Measurements from ENCODE around the gene HDAC4.

HDAC4 gene

DNA sequence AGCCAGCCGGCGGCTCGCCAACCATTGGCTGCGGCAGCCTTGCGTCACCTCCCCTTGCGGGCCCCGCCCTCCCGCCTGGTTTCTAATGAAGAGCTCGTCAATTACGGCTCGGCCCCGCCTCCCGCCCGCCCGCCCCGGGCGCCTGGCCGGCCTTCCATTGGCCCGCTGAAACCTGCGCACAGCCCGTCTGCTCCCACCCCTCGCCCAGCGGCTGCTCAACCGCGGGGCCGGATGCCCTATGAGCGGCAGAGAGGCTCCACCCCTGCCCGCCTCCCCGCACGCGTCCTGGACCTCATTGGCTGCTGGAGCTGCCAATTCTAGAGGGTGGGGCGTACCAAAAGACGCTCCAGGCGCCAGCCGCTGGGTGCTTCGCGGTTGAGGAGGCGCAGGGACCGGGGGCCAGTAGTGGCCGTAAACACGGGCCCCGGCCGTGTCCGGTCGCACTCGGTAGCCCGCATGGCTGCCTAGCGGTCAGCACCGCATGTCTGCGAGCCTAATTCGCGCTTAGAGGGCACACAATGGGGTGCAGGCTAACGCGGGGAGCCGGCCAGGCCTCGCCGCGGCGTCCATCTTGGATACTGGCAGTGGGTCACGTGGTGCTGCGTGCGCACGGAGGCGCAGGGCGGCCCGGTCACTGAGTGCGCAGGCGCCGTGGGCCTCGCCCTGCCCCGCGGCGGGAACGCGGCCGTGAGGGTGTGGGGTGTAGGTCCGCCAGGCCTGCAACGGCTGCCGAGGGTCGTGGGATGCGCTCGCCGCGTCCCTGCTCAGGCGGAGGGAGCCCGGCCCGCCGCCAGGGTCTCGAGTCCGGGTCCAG, 454 bp upstream of the HDAC4 start (continued):
- no peak for TF ChIP-seq ZNF600 (tag by site-specific recombination; IDR thresholded peaks at IDR 0.05)
- no peak for TF ChIP-seq ZNF274 (IDR thresholded peaks at IDR 0.05; ENCODE audit: low read length)
- no peak for TF ChIP-seq ZNF274 (tag by site-specific recombination; IDR thresholded peaks at IDR 0.05; ENCODE audit: borderline replicate concordance)
- no peak for TF ChIP-seq ZNF701 (tag by site-specific recombination; IDR thresholded peaks at IDR 0.05)
- peak; percentile 69 for TF ChIP-seq ZNF335 (tag by site-specific recombination; conservative IDR thresholded peaks at IDR 0.05)
- TF ChIP-seq, protein P1, sequence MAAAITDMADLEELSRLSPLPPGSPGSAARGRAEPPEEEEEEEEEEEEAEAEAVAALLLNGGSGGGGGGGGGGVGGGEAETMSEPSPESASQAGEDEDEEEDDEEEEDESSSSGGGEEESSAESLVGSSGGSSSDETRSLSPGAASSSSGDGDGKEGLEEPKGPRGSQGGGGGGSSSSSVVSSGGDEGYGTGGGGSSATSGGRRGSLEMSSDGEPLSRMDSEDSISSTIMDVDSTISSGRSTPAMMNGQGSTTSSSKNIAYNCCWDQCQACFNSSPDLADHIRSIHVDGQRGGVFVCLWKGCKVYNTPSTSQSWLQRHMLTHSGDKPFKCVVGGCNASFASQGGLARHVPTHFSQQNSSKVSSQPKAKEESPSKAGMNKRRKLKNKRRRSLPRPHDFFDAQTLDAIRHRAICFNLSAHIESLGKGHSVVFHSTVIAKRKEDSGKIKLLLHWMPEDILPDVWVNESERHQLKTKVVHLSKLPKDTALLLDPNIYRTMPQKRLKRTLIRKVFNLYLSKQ (tag by site-specific recombination; IDR thresholded peaks at IDR 0.05; ENCODE audit: borderline replicate concordance) = no peak
- no peak; the same call in 1 of the 2 replicates for TF ChIP-seq MYNN (tag by site-specific recombination; IDR thresholded peaks at IDR 0.05; ENCODE audit: borderline replicate concordance)
- no peak for TF ChIP-seq ZNF514 (tag by site-specific recombination; IDR thresholded peaks at IDR 0.05)
- no peak for TF ChIP-seq SCRT2 (tag by site-specific recombination; IDR thresholded peaks at IDR 0.05)
- TF ChIP-seq, protein P2, sequence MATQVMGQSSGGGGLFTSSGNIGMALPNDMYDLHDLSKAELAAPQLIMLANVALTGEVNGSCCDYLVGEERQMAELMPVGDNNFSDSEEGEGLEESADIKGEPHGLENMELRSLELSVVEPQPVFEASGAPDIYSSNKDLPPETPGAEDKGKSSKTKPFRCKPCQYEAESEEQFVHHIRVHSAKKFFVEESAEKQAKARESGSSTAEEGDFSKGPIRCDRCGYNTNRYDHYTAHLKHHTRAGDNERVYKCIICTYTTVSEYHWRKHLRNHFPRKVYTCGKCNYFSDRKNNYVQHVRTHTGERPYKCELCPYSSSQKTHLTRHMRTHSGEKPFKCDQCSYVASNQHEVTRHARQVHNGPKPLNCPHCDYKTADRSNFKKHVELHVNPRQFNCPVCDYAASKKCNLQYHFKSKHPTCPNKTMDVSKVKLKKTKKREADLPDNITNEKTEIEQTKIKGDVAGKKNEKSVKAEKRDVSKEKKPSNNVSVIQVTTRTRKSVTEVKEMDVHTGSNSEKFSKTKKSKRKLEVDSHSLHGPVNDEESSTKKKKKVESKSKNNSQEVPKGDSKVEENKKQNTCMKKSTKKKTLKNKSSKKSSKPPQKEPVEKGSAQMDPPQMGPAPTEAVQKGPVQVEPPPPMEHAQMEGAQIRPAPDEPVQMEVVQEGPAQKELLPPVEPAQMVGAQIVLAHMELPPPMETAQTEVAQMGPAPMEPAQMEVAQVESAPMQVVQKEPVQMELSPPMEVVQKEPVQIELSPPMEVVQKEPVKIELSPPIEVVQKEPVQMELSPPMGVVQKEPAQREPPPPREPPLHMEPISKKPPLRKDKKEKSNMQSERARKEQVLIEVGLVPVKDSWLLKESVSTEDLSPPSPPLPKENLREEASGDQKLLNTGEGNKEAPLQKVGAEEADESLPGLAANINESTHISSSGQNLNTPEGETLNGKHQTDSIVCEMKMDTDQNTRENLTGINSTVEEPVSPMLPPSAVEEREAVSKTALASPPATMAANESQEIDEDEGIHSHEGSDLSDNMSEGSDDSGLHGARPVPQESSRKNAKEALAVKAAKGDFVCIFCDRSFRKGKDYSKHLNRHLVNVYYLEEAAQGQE (tag by site-specific recombination; IDR thresholded peaks at IDR 0.05) = no peak
- no peak for TF ChIP-seq ZNF354C (tag by site-specific recombination; IDR thresholded peaks at IDR 0.05; ENCODE audit: borderline replicate concordance, low read depth)
- no peak for TF ChIP-seq ZNF184 (tag by site-specific recombination; IDR thresholded peaks at IDR 0.05)
- TF ChIP-seq ZBTB48 (tag by site-specific recombination; IDR thresholded peaks at IDR 0.05) = peak; percentile 56; the same call in 1 of the 2 replicates
- TF ChIP-seq ZFP41 (tag by site-specific recombination; IDR thresholded peaks at IDR 0.05; ENCODE audit: borderline replicate concordance) = no peak
- TF ChIP-seq KLF9 (tag by site-specific recombination; IDR thresholded peaks at IDR 0.05; ENCODE audit: low read depth) = peak; percentile 57
- peak; percentile 20; the same call in 1 of the 2 replicates for TF ChIP-seq ZNF341 (tag by site-specific recombination; IDR thresholded peaks at IDR 0.05; ENCODE audit: low read depth)
- TF ChIP-seq ZNF112 (tag by site-specific recombination; IDR thresholded peaks at IDR 0.05) = no peak
- peak; percentile 85 for TF ChIP-seq ZEB2 (tag by site-specific recombination; IDR thresholded peaks at IDR 0.05)
- 0 out of 2 replicates have a peak, but pooled peaks have one; percentile 31 for TF ChIP-seq ZNF639 (tag by site-specific recombination; IDR thresholded peaks at IDR 0.05)
- TF ChIP-seq ZFP37 (tag by site-specific recombination; IDR thresholded peaks at IDR 0.05) = 0 out of 2 replicates have a peak, but pooled peaks have one; percentile 19
- TF ChIP-seq, protein P3, sequence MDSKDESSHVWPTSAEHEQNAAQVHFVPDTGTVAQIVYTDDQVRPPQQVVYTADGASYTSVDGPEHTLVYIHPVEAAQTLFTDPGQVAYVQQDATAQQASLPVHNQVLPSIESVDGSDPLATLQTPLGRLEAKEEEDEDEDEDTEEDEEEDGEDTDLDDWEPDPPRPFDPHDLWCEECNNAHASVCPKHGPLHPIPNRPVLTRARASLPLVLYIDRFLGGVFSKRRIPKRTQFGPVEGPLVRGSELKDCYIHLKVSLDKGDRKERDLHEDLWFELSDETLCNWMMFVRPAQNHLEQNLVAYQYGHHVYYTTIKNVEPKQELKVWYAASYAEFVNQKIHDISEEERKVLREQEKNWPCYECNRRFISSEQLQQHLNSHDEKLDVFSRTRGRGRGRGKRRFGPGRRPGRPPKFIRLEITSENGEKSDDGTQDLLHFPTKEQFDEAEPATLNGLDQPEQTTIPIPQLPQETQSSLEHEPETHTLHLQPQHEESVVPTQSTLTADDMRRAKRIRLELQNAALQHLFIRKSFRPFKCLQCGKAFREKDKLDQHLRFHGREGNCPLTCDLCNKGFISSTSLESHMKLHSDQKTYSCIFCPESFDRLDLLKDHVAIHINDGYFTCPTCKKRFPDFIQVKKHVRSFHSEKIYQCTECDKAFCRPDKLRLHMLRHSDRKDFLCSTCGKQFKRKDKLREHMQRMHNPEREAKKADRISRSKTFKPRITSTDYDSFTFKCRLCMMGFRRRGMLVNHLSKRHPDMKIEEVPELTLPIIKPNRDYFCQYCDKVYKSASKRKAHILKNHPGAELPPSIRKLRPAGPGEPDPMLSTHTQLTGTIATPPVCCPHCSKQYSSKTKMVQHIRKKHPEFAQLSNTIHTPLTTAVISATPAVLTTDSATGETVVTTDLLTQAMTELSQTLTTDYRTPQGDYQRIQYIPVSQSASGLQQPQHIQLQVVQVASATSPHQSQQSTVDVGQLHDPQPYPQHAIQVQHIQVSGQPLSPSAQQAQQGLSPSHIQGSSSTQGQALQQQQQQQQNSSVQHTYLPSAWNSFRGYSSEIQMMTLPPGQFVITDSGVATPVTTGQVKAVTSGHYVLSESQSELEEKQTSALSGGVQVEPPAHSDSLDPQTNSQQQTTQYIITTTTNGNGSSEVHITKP (tag by site-specific recombination; IDR thresholded peaks at IDR 0.05) = peak; percentile 96
- TF ChIP-seq ZNF416 (tag by site-specific recombination; IDR thresholded peaks at IDR 0.05) = no peak
- TF ChIP-seq, protein P4, sequence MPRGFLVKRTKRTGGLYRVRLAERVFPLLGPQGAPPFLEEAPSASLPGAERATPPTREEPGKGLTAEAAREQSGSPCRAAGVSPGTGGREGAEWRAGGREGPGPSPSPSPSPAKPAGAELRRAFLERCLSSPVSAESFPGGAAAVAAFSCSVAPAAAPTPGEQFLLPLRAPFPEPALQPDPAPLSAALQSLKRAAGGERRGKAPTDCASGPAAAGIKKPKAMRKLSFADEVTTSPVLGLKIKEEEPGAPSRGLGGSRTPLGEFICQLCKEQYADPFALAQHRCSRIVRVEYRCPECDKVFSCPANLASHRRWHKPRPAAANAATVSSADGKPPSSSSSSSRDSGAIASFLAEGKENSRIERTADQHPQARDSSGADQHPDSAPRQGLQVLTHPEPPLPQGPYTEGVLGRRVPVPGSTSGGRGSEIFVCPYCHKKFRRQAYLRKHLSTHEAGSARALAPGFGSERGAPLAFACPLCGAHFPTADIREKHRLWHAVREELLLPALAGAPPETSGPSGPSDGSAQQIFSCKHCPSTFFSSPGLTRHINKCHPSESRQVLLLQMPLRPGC (tag by site-specific recombination; IDR thresholded peaks at IDR 0.05) = peak; percentile 45; the same call in 1 of the 2 replicates
- TF ChIP-seq ZNF777 (tag by site-specific recombination; IDR thresholded peaks at IDR 0.05; ENCODE audit: borderline replicate concordance) = no peak
- TF ChIP-seq, protein P5, sequence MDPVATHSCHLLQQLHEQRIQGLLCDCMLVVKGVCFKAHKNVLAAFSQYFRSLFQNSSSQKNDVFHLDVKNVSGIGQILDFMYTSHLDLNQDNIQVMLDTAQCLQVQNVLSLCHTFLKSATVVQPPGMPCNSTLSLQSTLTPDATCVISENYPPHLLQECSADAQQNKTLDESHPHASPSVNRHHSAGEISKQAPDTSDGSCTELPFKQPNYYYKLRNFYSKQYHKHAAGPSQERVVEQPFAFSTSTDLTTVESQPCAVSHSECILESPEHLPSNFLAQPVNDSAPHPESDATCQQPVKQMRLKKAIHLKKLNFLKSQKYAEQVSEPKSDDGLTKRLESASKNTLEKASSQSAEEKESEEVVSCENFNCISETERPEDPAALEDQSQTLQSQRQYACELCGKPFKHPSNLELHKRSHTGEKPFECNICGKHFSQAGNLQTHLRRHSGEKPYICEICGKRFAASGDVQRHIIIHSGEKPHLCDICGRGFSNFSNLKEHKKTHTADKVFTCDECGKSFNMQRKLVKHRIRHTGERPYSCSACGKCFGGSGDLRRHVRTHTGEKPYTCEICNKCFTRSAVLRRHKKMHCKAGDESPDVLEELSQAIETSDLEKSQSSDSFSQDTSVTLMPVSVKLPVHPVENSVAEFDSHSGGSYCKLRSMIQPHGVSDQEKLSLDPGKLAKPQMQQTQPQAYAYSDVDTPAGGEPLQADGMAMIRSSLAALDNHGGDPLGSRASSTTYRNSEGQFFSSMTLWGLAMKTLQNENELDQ (tag by site-specific recombination; IDR thresholded peaks at IDR 0.05; ENCODE audit: low read depth) = no peak
